Cerebellar nuclear complex (tissue), 1 donor: ENCODE data around the gene ENDOD1.

Source experiments
- DNase-seq, 2 experiments: peaks; one replicate each; lab custom pipeline; 2025; lab: John Stamatoyannopoulos, UW

ENDOD1 gene

DNA sequence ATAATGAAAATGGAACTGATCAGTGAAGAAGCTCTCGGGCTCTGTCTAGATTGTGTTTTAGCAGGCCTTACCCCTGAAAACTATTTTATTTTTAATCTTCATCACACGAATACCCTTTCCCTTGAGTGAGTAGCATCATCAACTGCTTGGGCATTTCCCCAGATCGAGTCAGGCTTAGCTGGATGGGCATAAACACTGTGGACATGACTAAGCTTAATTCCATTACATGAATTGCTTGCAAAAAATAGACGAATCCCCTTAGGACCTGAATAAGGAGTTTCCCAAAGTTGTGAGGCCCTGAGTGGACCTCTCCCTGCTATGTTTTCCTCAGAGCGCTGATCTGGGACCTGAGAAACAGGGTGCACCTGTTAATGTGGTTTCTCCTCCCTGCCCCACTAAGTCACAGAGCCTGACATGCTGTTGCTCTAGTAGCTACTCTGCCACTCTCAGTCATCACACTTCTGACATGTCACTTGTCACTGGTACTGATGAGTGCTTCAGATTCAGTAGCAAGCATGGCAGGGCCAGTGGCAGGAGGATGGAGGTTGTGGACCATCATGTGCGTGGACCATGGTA, 53.5 kb downstream of the ENDOD1 start:
- no peak for DNase-seq

DNA sequence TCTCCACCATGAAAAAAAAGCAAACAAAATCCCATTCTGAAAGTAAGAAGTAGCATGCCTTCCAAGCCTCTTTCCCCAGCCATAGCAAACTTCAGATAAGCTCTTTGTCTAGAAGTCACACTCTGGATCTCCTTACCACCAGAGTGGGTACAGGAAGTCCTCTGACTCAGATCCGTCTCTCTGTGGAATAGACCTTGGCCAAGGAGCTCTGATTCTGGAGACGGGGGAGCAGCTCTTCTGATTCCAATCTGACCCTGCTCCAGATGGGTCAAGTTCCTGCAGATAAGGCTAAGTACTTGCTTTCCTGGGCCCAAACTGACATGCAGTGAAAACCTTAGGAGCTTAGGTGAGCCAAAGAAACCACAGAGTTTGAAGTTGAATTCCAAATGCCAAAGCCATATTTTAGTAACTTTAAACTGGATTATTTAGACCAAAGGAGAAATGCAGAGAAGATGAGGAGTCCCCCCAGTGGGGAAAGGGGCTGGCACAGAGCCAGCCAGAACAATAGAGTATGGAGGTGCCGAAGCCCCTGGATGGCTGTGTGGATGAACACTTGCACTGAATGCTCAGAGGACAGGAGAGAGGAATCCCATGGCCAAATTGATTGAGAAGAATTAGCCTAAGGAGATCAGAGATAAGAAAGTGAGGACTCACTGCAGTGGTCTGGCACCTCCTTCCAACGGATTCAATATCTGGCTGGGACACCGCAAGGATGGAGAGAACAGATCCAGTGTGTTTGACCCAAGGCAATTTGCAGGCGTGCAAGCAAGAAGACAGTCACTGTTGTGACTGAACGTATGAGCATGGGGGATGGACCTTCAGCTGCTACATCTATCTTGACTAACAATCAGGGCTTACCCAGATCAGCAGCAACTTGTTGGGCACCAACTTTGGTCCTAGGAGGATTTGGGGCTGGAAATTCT, 54.9 kb downstream of the ENDOD1 start:
- no peak for DNase-seq

DNA sequence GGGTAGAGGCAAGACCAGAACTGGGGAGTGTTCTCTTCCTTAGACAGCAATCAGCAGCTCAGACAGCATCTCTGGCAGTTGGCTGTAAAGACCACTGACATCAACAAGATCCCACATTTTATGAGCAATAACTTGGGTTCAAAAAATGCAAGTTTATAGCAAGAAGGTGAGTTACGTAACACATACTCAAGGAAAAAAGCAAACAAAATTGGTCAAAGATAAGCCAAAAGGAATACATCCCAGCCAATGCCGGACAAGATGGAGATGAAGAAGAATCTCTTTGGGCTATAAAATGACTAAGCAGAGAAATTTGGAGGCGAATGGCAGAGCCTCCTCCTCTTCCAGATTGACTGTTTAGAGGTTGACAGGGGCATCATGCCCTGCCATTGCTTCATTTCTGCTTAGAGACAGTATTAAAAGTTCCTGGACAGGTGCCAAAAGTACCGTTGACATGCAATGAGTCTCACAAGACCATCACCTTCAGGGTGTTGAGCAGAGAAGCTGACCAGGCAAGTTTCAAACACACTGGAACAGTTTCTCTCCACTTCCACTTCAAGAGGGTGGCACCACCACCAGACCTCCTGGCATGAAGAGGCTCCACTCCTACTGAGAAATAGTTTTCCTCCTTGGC, 55.9 kb downstream of the ENDOD1 start:
- DNase-seq: no peak

DNA sequence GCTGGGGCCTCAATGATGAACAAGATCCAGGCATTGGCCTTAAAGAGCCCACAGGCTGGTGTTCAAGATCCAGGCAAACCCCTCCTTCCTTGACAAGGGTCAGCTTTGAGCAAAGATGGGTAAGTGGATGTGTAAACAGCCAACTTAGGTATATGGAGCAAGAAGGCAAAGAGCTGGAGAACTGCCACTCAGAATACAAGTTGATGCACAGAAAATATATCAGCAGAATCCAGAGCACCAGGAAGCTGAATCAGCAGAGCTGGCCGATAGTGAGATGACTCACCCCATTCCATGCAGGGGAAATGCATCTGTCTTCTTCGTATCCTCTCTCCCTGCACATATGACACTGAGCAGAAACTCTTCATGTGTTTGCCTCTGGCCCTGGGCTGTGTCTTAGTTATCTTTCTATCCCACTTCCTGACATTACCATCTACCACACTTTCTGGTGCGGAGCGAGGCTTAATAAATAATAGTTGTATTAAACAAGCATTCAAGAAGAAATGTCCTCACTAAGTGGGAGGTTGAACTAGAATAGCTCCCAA, 57.8 kb downstream of the ENDOD1 start:
- no peak for DNase-seq

DNA sequence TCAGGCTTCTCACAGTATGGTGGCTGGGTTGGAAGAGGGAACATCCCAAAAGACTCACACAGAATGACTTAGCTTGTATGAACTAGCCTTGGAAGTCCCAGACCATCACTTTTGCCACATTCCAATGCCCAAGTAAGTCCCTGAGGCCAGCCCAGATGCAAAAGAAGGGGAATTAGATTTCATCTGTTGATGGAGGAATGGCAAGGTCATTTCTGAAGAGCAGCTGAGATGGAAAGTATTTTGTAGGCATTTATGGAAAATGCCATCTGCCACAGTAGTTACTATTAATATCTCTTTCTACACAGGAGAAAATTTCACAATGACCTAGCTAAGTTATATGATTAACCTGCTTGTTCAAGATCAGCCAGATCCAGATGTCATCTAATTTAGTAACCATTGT, 58.8 kb downstream of the ENDOD1 start:
- DNase-seq: no peak

DNA sequence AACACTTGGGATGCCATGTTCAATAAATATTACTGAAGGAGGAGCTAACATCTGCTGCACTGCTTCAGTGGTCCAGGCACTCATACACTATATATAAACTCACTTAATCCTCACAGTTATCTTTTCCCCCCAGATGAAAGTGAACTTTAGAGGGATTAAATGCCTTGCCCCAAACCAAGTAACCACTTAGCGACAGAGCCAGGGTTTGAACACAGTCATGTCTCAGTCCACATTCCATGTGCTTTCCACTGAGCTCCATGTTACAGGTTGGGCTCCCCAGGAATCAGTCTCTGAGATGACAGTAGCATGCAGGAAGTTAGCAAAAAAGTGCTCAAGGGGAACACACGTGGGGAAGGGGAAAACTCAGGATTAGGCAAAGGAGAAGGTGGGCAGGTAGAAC, 59.3 kb downstream of the ENDOD1 start:
- DNase-seq: no peak

DNA sequence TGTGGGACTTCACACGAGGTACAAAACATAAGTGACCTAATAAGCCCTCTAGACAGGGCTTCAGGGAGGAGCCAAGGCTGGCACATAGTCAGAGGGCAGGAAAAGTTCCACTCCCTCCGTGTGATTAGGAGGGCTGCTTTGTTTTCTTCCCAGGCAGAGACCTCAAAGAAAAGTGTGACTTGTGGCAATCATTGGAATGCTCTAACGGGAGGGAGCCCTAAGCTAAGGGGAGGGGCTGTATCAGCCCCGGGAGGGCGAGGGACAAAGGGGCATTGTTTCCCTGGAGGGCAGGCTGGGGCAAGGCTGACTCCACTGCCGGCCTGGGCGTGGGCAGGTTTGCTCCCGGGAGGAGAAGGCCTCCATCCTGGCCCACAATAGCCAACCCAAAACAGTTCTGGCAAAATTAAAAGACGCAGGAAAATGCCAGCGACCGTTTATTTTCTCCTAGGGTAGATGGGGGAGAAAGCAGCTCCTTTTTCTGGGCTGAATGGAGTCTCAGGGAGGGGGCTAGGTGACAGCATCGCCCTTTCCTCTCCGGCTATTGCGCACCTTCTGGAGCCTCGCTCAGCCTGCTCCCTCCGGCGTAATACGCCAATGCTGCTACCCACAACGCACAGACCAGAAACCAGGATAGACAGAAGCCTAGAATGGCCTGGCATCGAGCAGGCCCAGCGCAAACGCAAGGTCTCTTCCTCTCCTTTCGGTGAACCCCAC, 60.2 kb downstream of the ENDOD1 start:
- DNase-seq: no peak

DNA sequence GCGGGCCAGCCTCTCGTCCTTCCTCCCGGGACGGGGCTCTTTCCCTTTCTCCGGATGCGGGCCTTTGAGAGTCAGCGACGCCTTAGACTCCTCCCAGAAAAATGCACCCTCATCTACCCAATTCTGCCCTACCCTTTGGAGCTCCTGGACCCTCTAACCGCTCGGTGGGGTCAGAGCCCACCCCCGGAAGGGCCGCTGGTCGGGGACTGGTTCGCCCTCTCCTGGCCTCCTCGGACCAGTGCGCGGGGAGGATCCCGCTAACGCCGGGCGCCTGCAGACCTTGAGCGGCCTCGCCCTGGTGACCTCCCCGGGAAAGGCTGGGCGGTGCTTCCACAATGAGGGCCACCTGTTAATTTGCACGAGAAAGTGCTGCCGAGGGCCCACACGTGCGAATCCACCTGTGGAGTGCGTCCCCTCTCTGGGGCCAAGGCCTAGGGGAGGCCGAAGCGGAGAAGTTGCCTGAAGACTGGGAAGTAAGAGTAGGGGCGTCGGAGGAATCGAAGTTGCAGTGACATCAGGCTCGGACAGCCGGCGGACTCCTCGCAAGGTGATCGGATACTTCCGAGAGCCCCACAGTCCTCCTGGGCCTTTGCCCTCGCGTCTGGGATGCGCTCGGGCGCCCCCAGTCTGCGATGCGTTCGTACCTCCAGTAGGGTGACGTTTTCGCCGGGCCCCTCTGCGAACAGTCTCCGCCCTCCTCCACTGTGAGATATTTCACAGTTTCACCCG, 61.5 kb downstream of the ENDOD1 start:
- DNase-seq: peak in 1 of 2 experiments; percentile 84

DNA sequence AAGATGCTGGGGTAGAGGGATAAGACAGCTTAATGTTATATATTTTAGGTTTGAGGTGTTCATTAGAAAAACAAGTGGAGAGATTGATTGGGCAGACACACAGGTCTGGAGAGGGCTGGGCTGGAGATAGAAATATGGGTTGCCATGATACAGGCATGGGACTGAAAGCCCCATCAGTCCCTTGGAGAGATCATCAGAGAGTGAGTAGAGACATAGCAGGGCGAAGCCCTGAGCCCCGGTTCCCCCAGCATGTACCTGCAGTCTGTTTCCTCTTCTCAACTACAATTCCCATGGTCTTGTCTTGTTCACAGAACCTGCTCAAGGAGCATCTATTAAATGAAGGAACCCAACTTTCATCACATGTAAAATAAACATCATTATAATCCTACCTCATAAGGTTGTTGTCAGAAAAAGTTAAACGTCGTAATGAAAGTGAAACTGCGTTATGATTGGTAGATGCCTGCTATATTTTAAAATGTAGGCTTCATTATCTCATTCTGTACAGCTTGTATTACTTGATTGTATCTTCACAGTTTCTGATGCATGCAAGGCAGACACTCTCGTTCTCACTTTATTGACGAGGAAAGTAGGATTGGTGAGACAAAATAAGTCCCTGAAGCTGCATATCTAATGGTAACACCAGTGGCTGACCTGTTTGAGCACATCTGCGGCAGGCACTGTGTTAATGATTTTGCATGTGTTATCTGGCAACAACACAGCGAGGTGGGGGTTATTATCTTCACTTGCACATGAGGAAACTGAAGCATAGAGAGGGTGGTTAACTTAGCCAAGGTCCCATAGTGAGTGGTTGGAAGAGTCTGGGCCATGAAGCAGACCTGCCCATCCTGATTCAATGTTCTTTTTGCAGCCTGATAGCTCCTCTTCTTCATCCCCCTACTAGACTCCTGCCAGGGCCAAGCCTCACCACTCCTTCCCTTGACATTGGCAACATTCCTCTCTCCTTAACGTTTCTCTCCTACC, 63.5 kb downstream of the ENDOD1 start:
- DNase-seq: no peak

DNA sequence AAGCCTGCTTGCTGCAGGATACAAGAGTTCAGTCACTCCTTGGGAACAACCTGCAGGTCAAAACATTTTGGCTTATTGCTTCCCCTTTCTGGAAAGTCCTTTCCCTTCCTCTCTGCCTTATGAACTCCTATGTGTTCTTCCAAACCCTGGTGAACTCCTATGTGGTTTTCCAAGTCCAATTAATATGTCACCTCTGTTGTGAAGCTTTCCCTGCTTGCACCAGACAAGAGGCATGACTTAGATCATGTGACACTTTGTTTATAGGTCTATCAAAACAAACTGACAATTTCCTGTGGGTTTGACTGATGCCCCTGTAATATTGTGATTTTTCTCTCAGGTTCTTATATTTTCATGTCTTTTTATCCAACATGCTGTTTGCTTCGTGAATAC, 64.2 kb downstream of the ENDOD1 start:
- no peak for DNase-seq

DNA sequence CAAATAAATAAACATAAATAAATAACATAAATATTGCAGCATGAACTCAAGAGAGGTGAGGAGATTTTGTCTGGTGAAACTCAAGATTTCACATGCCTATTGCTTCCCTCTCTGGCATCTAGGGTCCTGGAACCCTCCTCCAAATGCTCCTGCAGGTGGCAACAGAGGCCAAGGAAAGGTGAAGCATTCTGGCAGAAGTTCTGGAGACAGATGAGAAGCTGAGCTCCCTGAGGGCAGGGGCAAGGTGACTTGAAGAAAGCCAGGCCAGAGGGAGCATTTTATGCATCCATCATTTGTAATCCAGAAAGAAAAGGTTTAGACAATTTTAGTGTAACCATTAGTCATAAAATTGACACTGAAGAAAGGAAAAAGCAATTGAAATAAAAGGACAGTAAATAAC, 64.9 kb downstream of the ENDOD1 start:
- DNase-seq: no peak

DNA sequence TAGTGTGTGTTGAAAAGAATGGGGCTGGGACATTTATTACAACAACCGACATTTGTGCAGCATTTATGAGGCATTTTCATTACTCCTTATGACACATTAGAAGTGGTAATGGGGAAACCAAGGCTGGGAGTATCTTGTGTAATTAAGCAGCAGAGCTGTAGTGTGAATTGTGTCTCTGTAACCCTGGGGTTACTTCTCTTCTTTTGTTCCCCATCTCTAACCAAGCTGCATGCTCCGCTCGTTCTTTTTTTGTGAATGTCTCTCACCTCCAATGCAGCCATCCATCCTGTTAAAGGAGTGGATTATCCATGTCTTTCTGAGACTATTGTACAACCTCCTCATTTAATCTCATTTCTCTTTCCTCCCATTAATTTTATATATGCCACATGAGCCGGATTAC, 65.7 kb downstream of the ENDOD1 start:
- DNase-seq: no peak

DNA sequence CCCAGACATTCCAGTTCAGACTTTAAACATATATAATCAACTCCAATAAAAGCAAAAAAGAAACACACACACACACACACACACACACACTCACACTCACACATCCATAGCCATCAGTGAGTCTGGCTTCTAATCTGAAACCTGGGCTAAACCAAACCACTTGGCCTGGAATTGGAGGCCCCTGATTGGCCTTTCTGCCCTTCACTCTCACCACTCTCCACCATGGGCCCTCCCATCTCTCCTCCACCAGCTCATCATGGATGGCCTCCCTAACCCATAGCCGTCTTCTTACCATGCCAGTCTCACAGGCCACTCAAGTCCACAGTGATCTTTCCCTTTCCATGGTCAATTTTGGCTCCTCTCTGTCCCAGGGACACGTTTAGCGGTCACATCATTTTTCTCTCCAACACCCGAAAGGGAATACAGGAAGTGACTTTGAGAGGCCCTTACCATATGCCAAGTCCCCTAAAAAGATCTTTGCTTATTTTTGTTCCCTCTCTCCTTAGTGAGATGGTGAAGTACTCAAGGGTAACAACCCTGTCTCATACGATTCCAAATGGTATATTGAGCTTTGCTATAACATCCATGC, 66.6 kb downstream of the ENDOD1 start:
- no peak for DNase-seq

DNA sequence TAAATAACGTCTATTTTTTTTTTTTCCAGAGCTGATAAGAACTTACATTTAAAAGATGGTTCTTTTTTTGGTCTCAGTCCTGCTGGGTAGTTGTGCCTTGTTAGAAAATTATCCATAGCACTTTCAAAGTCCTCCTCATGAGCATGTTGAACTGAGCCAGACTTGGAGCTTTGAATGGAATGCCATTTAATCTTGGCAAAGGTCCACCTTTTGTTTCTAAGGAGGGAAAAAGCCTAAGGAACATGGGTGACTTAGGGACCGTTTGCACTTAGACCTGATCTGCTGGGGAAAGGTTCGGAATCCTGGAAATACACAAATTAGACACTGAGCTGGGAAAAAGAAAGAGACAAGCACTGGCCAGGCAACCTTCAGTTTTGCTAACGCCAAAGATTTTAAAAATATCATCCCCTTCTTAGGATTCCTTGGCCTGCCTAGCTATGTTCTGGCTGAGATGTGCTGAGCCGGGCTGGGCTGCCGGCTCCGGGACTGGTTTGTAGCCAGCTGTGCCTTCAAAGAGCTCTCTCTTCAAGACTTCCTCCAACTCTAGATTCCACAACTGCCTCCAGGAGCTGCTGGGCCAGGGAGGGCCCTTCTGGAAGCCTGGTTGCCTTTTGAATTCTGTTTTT, 67.4 kb downstream of the ENDOD1 start:
- DNase-seq: no peak

DNA sequence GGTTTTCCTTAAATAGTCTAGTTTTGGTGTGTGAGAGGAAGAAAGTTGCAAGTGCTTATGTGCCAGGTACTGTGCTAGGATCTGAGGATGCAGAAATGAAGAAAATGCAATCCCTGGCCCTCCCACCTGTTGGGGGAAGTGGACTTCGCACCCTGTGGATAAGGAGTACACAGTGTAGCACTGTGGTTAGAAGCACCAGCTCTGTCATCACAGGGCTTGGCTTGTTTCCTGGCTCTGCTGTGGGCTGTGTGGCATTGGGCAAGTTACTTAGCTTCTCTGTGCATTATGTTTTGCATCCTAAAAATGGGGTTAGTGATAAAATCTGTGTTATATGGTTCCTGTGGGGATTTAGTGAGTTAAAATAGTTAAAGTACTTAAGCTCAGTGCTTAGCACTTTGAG, 68.2 kb downstream of the ENDOD1 start:
- DNase-seq: no peak

DNA sequence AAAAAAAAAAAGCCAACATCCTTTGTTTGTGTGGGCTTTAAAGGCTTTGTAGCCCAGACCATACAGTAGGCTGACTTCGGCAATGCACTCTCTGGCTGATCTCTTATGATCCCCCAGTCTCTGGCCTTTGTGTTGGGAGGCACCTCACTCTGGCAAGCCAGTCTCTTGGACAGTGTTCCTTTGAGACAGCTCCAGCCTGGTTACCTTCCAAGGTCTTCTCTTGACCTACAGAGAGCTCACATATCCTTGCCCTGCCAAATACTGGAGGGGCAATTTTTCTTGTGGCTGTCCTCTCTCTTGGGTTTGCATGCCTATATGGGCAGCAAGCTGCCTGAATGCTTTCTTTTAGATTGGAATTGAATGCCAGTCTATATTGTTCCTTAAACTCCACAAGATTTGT, 71.6 kb downstream of the ENDOD1 start:
- no peak for DNase-seq

DNA sequence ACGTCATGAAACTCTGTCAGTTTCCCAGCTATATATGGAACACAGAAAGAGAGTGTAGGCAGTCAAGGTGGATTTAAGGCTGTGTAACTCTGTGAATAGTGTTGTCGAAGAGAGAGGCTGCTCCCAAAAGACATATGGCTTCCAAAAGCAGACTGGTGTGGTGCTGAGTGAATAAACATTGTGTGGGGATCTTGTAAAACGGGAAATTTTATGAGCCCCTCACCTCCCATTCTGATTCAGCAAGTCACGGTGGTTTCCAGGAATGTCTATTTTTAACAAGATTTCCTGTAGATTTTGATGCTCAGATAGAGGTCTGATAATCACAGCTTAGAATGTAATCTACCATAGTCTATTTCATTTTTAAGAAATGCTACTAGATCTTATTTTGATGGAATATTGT, 73.5 kb downstream of the ENDOD1 start:
- no peak for DNase-seq

DNA sequence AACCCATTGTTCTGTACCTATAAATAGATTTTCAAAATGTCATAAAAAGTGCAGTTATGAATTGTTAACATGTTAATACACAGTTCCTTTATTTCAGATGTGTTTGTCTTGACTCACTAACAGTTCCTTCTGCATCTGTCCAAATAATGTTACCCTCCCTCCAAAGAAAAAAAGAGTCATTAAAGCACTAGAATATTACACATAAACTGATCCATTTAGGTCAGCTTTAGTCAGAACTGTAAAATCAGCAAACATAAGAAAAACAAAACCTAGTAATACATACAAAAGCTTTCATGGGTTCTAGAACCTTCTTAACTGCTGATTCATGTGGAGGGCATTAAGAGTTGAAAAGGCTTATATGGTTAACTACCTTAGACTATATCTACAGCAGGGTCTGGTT, 76.0 kb downstream of the ENDOD1 start:
- no peak for DNase-seq

DNA sequence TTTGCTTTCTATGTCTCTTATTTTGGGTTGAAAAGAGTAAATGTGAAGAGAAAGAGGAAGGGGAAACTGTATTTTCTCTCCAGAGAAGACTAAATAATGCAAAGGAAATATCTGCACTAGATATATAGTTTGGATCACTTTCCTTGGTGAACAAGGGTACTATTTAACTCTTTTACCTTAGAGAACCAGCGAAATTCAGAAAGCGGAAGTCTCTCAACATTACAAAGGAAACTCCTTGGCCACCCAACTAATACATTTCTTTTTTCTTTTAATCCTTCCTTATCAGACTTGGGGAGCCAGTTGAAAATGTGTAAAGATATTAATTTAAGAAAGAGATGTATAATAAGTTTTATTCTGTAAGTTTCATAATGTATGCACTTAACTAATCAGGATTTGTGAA, 77.1 kb downstream of the ENDOD1 start:
- no peak for DNase-seq

DNA sequence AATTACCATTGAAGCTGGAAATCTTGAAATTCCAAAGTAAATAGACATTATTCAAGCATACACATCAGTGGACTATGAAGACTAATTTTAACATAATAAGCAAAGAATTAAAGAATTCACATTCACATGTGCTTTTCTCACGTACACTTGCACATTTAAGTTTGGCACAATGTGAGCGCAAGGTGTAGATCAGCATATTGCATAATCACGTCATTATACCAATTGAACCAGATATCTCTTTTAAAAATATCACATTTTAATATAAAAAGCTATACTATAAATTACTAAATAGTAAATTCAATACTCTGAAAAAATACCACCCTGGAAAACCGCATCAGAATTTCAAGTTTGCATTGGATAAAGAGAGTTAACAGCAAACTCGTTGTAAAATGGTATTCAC, 80.6 kb downstream of the ENDOD1 start:
- DNase-seq: no peak
